ENCODE measurements around the gene NCAN.
"Not testable (repeated sequence)": the region's sequence is repeated elsewhere in the genome, so short reads cannot be mapped to it uniquely, and the experiment has no call there.

The NCAN gene

DNA sequence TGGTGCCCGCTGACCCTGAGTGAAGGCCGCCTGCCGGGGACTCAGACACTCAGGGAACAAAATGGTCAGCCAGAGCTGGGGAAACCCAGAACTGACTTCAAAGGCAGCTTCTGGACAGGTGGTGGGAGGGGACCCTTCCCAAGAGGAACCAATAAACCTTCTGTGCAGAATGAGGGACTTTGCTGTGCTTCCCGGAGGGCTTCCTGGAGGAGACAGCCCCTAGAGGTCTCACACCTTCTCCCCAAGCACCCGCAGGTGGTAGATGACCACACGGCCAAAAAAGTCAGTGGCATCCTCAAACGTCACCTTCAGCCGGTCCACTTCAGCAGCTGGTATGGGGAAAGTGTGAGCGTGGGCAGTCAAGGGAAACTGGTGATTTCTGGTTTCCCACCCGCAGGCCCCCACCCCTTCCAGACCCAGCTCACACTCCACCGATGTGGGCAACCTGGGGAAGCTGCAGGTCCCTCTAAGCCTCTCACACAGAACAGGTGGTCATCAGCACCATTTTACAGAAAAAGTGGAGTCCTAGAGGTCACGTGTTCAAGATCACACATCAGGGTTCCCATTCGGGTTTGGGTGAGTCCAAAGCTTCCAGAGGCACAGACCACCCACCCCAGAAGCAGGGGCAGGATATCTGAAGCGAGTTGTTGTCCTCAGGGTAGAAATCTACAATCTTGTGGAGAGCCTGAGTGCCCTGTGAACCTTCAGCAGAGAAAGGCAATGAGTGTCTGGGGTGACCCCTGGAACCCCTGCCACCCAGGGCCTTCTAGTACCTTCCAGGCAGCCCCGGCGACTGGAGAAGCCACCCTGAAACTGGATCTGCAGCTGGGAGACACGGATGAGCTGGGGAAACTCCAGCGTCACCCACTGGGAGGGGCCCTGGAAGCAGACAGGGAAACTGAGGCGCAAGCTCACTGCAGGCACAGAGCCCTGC, 9.8 kb upstream of the NCAN start:
- no peak for DNase-seq

GRCh38 chr19:19202707-19203011, 9.1 kb upstream of the NCAN start:
- no peak for DNase-seq

DNA sequence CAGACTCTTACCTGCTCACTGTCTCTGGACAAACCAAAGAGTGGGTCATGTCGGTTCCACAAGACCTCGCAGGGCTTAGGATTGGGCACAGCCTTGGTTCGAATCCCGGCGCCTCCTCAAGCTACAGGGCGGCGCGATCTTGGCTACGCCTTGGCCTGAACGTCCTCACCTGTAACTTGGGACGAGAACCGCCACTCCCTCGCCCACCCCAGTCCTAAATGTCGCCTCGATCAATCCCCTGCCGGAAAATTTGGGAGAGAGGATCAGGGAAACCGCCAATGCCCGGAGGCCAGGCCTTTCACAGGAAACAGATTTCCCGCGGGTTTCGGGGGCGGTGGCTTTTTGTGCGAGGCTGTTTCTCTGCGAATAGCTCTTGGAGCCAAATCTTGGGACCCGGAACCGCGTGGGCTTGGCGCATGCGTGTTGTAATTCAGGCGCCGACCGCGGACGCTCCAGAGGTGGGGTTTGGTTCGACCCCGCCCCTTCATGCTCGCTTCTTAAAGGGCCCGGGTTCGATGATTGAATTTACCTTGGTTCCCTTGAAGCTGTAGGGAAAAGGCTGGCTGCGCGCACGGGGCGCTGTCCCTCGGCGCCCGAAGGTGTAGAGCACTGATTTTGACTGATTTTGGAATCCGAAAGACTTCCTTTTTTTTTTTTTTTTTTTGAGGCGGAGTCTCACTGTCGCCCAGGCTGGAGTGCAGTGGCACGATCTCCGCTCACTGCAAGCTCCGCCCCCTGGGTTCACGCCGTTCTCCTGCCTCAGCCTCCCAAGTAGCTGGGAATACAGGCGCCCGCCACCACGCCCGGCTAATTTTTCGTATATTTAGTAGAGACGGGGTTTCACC, 8.5 kb upstream of the NCAN start, which contains the start of gene NR2C2AP:
Gene NR2C2AP (minus strand): TSS at position 403 of the 845 bp plus-strand sequence. CDS start 354 bp downstream, at position 49.
- peak; percentile 92 for DNase-seq

- DNase-seq = no peak
Observed at GRCh38 chr19:19204181-19204580, 7.6 kb upstream of the NCAN start.

DNA sequence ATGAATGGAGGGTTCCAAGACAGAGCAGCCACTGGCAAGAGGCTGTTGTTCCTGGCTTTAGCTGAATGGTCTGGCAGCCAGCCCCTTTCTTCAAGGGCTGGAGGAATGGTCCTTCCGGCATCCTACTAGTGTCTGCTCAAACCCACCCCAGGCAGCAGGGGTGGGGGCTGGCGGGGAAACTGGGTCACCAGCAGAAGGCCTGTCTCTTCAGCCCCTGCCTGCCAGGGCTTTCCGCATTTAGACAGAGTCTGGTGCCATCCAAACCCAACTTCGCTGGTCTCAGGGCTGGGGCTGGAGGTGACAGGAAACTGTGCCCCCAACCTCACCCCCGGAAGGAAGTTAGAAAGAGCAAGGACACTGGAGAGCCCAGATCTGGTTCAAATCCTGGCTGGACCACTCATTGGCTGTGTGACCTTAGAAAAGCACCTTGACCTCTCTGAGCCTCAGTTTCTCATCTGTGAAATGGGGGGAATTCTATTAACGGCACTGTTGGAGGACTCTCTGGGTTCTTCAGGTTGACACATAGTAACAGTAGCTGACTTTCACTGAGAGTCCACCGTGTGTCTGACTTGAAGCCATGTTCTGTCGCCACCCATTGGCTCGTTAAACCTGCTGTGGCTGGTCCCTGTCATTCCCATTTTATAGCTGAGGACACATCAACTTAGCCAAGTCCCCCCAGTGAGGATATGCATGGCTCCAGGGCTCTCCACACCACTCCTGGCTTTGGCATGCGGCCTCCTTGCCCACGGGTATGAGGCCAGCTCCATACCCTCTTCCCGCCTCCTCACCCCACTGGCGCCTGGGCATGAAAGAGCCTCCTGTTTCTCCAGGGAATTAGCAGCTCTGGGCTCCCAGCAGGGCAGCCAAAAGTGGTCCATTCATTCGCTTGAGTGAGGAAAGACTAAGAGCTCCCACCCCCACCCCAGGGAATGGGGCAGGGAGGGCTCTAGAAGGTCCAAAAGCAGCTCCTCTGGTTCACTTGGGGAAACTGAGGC, 6.0 kb upstream of the NCAN start:
- DNase-seq = no peak

DNA sequence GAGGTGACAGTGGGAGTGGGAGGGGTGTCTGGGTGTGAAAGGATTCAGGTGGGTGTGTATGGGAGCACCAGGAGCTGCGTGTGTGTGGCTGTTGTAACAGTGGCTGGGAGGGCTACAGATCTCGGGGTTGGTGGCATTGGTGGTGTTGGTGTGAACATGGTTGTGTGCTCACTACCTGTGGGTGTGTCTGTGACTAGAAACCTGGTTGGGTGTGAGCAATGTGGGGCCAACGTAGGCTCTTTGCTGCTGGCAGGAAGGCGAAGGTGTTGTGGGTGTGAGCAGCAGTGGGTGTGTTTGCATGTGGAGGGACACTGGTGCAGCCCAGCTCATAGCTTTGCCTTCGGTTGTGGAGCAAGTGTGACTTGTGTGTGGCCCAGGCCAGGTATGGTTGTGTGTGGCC, 4.8 kb upstream of the NCAN start:
- no peak for DNase-seq

GRCh38 chr19:19207637-19208572, 3.9 kb upstream of the NCAN start:
- no peak for DNase-seq

DNA sequence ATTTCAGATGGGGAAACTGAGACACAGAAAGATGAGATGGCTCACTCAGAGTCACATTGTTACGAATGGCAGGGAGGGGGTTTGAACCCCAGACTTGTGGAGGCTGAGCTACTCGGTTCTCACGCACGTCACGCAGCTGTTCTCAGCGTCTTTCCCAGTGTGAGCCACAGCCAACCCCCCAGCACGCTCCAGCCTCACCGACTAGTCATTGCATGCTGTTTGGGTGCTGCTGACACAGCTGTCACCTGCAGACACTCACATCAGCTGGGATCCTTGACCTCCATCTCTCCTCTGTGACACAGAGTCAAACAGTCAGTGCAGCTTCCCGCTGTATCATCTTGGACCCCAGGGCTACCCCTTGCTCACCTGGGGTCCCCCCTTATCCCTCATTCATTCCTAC, 2.4 kb upstream of the NCAN start:
- no peak for DNase-seq

GRCh38 chr19:19212916-19213315, 1.2 kb downstream of the NCAN start:
- DNase-seq = no peak

DNA sequence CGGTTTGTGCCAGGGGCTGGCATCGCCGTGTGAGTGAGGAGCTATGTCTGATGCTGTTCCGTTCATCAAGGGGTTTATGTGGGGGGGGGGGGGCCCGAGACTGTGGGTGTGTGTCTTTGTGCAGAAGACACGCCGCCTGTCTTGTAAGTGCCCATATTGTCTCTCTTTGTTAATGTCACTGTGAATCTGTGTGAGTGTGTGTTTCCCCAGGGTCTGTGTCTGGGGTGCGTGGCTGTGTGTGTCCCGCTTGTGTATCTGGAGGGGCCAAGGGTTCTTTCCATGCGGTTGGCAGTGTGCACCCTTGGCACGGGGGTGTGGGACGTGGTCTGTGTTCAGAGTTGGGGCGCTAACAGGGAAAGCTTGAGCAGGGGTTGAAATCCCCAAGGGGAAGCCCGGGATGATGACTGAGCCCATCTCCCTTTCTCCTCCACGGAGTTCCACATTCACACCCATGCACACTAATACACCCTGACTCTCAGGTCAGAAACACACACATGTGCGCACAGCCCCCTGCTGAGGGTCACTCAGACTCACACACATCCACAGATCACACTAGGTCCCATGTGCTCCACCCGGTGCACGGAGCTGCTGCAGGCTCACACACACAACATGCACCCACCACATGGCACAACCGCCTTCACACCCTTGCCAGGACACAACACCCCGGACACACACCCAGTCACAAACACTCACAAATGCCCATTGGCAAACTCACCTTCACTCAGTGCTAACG, 1.8 kb downstream of the NCAN start:
- no peak for DNase-seq

DNA sequence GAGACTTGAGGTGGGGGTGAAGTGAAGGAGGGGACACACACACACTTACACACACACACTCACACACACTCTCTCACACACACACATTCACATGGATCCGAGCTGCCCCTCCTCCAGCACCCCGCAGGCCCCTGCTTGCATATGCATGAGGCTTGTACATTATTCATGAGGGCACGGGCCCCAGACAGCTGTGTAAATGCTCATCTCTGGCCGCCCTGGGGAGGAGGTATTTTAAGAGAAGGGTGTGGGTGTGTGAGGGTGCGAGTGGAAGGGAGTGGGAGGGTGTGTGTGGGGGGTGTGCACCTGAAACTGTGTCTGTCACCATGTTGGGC, 2.4 kb downstream of the NCAN start:
- DNase-seq = no peak

- peak; percentile 83 for DNase-seq
Observed at GRCh38 chr19:19214892-19215291, 3.1 kb downstream of the NCAN start.

DNA sequence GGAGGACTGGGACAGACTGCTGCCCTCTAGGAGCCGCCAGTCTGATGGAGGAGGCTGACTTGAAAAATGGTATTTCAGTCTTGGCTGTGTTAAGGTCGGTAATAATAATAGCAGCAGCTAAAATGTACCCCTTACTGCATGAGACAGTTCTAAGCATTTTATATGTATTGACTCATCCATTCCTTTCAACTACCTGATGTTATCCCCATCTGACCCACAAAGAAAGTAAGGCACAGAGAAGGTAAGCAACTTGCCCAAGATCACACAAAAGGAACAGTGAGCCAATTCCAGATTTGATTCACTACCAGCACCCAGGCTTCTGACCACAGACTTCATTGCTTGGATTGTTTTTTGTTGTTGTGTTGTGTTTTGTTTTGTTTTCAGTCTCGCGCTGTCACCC, 4.0 kb downstream of the NCAN start:
- DNase-seq = no peak

GRCh38 chr19:19217099-19217498, 5.3 kb downstream of the NCAN start:
- DNase-seq = no peak

DNA sequence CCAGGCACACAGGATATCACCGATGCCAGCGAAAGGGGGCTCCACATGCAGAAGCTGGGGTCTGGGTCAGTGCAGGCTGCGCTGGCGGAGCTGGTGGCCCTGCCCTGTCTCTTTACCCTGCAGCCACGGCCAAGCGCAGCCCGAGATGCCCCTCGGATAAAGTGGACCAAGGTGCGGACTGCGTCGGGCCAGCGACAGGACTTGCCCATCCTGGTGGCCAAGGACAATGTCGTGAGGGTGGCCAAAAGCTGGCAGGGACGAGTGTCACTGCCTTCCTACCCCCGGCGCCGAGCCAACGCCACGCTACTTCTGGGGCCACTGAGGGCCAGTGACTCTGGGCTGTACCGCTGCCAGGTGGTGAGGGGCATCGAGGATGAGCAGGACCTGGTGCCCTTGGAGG, 7.2 kb downstream of the NCAN start:
- no peak for DNase-seq

DNA sequence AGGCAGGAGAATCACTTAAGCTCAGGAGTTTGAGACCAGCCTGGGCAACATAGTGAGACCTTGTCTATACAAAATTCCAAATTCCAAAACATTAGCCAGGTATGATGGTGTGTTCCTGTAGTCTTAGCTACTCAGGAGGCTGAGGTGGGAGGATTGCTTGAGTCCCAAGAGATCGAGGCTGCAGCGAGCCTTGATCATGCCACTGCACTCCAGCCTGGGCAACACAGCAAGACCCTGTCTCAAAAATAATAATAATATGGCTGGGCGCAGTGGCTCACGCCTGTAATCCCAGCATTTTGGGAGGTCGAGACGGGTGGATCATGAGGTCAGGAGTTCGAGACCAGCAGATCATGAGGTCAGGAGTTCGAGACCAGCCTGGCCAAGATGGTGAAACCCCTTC, 9.2 kb downstream of the NCAN start:
- not testable (repeated sequence) for DNase-seq

- DNase-seq = no peak
Observed at GRCh38 chr19:19223060-19223459, 11.3 kb downstream of the NCAN start.

DNA sequence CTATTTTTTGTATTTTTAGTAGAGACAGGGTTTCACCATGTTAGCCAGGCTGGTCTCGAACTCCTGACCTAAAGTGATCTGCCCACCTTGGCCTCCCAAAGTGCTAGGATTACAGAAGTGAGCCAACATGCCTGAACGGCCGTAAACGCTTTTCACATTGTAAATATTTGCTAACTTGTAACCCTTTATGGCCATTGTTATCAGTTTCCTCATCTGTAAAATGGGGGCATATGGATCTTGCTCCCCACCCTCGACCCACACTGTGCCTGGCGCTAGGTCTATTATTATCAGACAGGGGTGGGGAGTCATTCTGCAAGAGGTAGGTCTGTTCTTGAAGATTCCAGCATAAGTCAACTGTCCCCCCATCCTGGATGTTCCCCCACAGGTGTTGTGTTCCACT, 11.9 kb downstream of the NCAN start:
- DNase-seq = no peak

DNA sequence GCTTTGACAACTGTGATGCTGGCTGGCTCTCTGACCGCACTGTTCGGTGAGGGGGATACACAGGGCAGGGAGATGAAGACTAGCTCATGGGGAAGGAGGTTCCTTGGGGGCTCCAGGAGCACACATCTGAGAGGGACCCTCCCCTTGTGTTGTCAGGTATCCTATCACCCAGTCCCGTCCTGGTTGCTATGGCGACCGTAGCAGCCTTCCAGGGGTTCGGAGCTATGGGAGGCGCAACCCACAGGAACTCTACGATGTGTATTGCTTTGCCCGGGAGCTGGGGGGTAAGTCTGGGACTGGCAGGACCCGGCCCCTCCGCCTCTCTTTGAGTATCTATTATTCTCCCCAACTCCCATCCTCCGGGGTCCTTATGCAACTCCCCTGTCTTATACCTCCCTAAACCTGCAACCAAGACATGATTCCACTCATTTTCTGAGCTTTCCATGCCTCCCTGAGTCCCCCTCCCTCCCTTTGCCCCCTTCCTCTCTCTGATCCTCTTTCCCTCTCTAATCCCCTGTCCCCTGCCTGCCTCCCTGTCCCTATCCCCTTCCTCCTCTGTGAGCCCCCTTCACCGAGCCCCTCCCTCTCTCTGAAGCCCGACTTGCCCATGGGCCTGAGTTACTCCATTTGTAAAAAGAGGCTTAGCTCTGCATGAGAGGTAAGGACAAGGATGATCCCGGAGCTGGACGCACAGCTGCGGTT, 12.5 kb downstream of the NCAN start:
- no peak for DNase-seq

- DNase-seq = peak; percentile 58
Observed at GRCh38 chr19:19224852-19225494, 13.2 kb downstream of the NCAN start.
